ENCODE data around the gene POMT1. TPM values are rescaled to one million over a fixed set of nuclear protein-coding genes. Genes with fewer than 3 reads are reported as not detected.

POMT1 gene
- total RNA-seq, 1 experiment from 2014 or later: 19.7 TPM

DNA sequence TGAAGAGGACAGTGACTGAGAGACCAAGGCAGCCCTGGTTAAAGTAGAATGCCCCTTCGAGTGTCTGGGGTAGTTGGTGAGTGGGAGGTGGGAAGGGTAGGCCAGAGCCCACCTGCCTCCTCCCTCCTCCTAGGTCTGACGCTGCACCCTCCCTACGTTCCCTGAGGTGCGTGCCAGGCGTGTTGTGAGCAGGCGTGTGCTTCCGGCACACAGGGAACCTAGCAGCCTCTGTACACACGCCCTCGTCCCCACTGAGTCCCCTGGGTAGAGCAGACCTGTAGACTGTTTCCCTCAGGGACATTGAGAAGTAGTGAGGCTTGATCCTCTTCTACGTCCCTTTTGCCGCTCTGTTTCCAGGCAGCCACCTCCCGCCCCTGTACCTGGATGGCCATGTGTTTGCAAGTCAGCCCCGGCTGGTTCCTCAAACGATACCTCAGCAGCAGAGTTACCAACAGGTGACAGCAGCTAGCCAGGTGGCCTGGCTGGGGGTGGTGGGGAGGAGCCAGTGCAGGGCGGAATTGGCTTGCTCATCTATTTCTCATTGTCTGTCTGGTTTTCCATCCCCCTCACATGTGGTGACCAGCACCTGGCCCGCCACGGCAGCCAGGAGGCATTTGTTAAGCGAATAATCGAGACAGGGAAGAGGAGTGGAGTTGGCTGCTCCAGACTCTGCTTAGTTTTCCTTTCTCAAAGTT, 16.8 kb upstream of the POMT1 start:
- TF ChIP-seq, protein P1, sequence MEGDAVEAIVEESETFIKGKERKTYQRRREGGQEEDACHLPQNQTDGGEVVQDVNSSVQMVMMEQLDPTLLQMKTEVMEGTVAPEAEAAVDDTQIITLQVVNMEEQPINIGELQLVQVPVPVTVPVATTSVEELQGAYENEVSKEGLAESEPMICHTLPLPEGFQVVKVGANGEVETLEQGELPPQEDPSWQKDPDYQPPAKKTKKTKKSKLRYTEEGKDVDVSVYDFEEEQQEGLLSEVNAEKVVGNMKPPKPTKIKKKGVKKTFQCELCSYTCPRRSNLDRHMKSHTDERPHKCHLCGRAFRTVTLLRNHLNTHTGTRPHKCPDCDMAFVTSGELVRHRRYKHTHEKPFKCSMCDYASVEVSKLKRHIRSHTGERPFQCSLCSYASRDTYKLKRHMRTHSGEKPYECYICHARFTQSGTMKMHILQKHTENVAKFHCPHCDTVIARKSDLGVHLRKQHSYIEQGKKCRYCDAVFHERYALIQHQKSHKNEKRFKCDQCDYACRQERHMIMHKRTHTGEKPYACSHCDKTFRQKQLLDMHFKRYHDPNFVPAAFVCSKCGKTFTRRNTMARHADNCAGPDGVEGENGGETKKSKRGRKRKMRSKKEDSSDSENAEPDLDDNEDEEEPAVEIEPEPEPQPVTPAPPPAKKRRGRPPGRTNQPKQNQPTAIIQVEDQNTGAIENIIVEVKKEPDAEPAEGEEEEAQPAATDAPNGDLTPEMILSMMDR (IDR thresholded peaks at IDR 0.05; ENCODE audit: unreplicated experiment): no peak
- Mint-ChIP-seq H3K36me3 (ENCODE audit: insufficient read depth, unreplicated experiment) (peaks cover 93% of the 10 kb centered on the region), H3K4me1 (ENCODE audit: insufficient read depth, unreplicated experiment) (no peaks in the 10 kb centered on the region), H3K9me3 (ENCODE audit: unreplicated experiment) (no peaks in the 10 kb centered on the region), H3K27ac (ENCODE audit: low read depth, unreplicated experiment) (no peak overlapping the region), H3K27me3 (ENCODE audit: insufficient read depth, unreplicated experiment) (no peaks in the 10 kb centered on the region), H3K4me3 (ENCODE audit: unreplicated experiment) (no peak overlapping the region)
- intact Hi-C loops (cut with micrococcal nuclease): no loop called here
- no peak for DNase-seq (ENCODE audit: unreplicated experiment)
- ChIA-PET POLR2A (no interaction called here), CTCF (interaction anchor here (1.4 kb wide), 1 partner anchor 10 kb away, joined by 4 read pairs; no protein-coding TSS in a partner anchor)
- no TSS peak for BruUV-seq (replicated peaks)

DNA sequence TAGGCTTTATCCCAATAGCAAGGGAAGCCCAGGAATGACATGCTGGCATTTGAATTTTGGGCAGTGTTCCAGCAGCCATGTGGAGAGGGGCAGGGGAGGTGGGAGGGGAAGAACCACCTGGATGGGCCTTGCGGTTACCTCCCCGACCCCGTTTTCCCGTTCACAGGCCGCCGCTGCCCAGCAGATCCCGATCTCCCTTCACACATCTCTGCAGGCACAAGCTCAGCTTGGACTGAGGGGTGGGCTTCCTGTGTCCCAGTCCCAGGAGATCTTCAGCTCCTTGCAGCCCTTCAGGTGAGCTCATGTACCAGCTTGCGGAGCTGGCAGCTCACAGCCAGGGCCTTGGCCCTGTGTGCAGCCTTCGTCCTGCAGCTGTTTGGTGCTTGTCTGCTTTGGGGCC, 15.7 kb upstream of the POMT1 start:
- peaks cover 91% of the 10 kb centered on the region for H3K36me3 Mint-ChIP-seq (ENCODE audit: insufficient read depth, unreplicated experiment)
- no peak overlapping the region for H3K4me3 Mint-ChIP-seq (ENCODE audit: unreplicated experiment)
- no peaks in the 10 kb centered on the region for H3K27me3 Mint-ChIP-seq (ENCODE audit: insufficient read depth, unreplicated experiment)
- ChIA-PET POLR2A (interaction anchor here (1.3 kb wide), 1 partner anchor 13 kb away, joined by 4 read pairs; no protein-coding TSS in a partner anchor), CTCF (interaction anchor here (1.1 kb wide), 1 partner anchor 8 kb away, joined by 3 read pairs; no protein-coding TSS in a partner anchor)
- TF ChIP-seq, protein P1 (IDR thresholded peaks at IDR 0.05; ENCODE audit: unreplicated experiment): no peak
- no peak overlapping the region for H3K27ac Mint-ChIP-seq (ENCODE audit: low read depth, unreplicated experiment)
- H3K4me1 Mint-ChIP-seq (ENCODE audit: insufficient read depth, unreplicated experiment): no peaks in the 10 kb centered on the region
- intact Hi-C loops (cut with micrococcal nuclease): no loop called here
- BruUV-seq (replicated peaks): no TSS peak
- no peaks in the 10 kb centered on the region for H3K9me3 Mint-ChIP-seq (ENCODE audit: unreplicated experiment)
- DNase-seq (ENCODE audit: unreplicated experiment): no peak

DNA sequence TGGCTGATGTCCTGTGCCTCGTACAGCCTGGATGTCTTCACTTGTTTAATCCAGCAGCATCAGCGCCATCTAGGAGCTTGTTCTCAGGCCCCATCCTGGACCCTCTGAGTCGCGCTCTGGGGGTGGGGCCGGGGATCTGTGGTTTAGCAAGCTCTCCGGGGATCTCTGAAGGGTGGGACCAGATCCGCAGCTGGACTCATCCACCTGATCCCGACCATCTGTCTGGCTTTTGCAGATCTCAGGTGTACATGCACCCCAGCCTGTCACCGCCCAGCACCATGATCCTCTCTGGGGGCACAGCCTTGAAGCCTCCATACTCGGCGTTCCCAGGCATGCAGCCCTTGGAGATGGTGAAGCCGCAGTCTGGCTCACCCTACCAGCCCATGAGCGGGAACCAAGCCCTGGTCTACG, 15.1 kb upstream of the POMT1 start:
- Mint-ChIP-seq H3K4me3 (ENCODE audit: unreplicated experiment) (no peak overlapping the region), H3K9me3 (ENCODE audit: unreplicated experiment) (no peaks in the 10 kb centered on the region), H3K27me3 (ENCODE audit: insufficient read depth, unreplicated experiment) (no peaks in the 10 kb centered on the region), H3K4me1 (ENCODE audit: insufficient read depth, unreplicated experiment) (no peaks in the 10 kb centered on the region), H3K36me3 (ENCODE audit: insufficient read depth, unreplicated experiment) (peaks cover 91% of the 10 kb centered on the region), H3K27ac (ENCODE audit: low read depth, unreplicated experiment) (no peak overlapping the region)
- TF ChIP-seq, protein P1 (IDR thresholded peaks at IDR 0.05; ENCODE audit: unreplicated experiment): no peak
- no peak for DNase-seq (ENCODE audit: unreplicated experiment)
- intact Hi-C loops (cut with micrococcal nuclease): no loop called here
- BruUV-seq (replicated peaks): no TSS peak
- ChIA-PET CTCF (interaction anchor here (0.9 to 1.1 kb wide), 2 partner anchors 9 to 138 kb away, joined by 3 to 4 read pairs; no protein-coding TSS in a partner anchor), POLR2A (interaction anchor here (1.3 kb wide), 1 partner anchor 13 kb away, joined by 4 read pairs; no protein-coding TSS in a partner anchor)

DNA sequence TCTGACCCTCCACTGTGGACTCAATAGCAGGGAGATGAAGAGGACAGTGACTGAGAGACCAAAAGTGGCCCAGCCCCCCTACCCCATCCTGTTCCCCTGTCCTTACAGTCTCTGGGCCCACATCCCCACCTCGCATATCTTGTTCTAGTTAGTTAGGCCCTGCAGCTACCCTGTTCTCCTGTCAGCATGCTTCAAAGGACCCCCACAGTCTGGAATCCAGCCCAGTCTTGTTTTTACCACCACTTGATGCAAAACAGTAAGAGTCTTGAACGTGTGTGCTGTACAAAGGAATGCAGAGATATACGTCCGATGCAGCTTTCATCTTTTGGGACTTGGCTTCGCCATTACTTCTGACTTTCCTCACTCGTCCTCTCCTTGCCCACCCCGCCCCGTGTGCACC, 12.2 kb upstream of the POMT1 start:
- intact Hi-C loops (cut with micrococcal nuclease): no loop called here
- BruUV-seq (replicated peaks): no TSS peak
- H3K36me3 Mint-ChIP-seq (ENCODE audit: insufficient read depth, unreplicated experiment): peaks cover 93% of the 10 kb centered on the region
- no peaks in the 10 kb centered on the region for H3K4me1 Mint-ChIP-seq (ENCODE audit: insufficient read depth, unreplicated experiment)
- ChIA-PET CTCF (interaction anchor here (0.8 kb wide), 1 partner anchor 140 kb away, joined by 4 read pairs; no protein-coding TSS in a partner anchor), POLR2A (no interaction called here)
- H3K27me3 Mint-ChIP-seq (ENCODE audit: insufficient read depth, unreplicated experiment): no peaks in the 10 kb centered on the region
- TF ChIP-seq, protein P1 (IDR thresholded peaks at IDR 0.05; ENCODE audit: unreplicated experiment): no peak
- H3K9me3 Mint-ChIP-seq (ENCODE audit: unreplicated experiment): no peaks in the 10 kb centered on the region
- no peak overlapping the region for H3K4me3 Mint-ChIP-seq (ENCODE audit: unreplicated experiment)
- H3K27ac Mint-ChIP-seq (ENCODE audit: low read depth, unreplicated experiment): no peak overlapping the region
- no peak for DNase-seq (ENCODE audit: unreplicated experiment)

All from MCF 10A (cell line).